Breast epithelium (tissue), 4 donors: ENCODE data around the gene ASTN2. TPM values are rescaled to one million over a fixed set of nuclear protein-coding genes. Genes with fewer than 3 reads are reported as not detected.
A peak's percentile ranks its signal among the peaks of the same experiment; 100 is the strongest.

Experiments
- DNase-seq, 2 donors: peaks; one replicate each; pipeline ENCODE4 v3.0.0-alpha.2; 2019; ENCODE audit warnings: low spot score in 2 of 2
- H3K27ac ChIP-seq, 2 donors: fragments of 200-600 bp; sonication (generic) in 1 of 2; one replicate each; pipeline ENCODE4 v1.5.1; 2016 to 2019; ENCODE audit warnings: mild to moderate bottlenecking in 1 of 2
- H3K27me3 ChIP-seq, 2 donors: fragments of 200-600 bp; sonication (generic) in 1 of 2; one replicate each; pipeline versions ENCODE4 v1.5.1 to v1.6.0; 2017 to 2019; ENCODE audit warnings: control low read depth in 1 of 2, mild to moderate bottlenecking in 1 of 2
- H3K36me3 ChIP-seq: fragments of 200-600 bp; one replicate; pipeline ENCODE4 v1.5.1; 2019
- H3K4me1 ChIP-seq, 2 donors: fragments of 200-600 bp; sonication (generic); one replicate each; pipeline ENCODE4 v1.5.1; 2016 to 2019; ENCODE audit warnings: control low read depth in 1 of 2
- H3K4me3 ChIP-seq, 3 donors: fragments of 200-600 bp; sonication (generic); 1 replicate in 2 of 3; 2 replicates in 1 of 3; pipeline ENCODE4 v1.5.1; 2016 to 2019; ENCODE audit warnings: mild to moderate bottlenecking in 3 of 3, moderate library complexity in 2 of 3
- H3K9me3 ChIP-seq, 2 donors: fragments of 200-600 bp; sonication (generic) in 1 of 2; one replicate each; pipeline ENCODE4 v1.5.1; 2016 to 2019; ENCODE audit warnings: control low read depth in 1 of 2
- POLR2A ChIP-seq: fragments of 450-650 bp; IDR thresholded peaks from one replicate; pipeline ENCODE4 v1.6.1; 2016; ENCODE audit warnings: antibody characterized with exemption, mild to moderate bottlenecking, moderate library complexity
- POLR2AphosphoS5 ChIP-seq, 3 donors: sonication (generic); formaldehyde crosslinking; IDR thresholded peaks; one replicate each; pipeline ENCODE4 v1.6.1; 2017; ENCODE audit warnings: antibody characterized with exemption in 3 of 3
- intact Hi-C: fragments of 100-400 bp; cut with DNase I; formaldehyde crosslinking; loops from one replicate; pipeline ENCODE4 v1.15.1; 2023; ENCODE audit warnings: low total_unique reads
- total RNA-seq, 3 donors: library from RNA; depleted of rRNA; stranded (reverse); fragments of >200 nt; gene quantifications; one replicate each; pipeline ENCODE4 v1.1.0, GENCODE V29; 2016
- TF ChIP-seq, protein P1 (sequence below), 3 donors: fragments of 450-650 bp; IDR thresholded peaks; one replicate each; pipeline ENCODE4 v1.5.1; 2016 to 2017; ENCODE audit warnings: antibody characterized with exemption in 3 of 3, mild to moderate bottlenecking in 3 of 3, moderate library complexity in 3 of 3

The ASTN2 gene
- total RNA-seq, 3 donors from 2014 or later, result 9.1 to 13.8 (median 9.8) TPM

DNA sequence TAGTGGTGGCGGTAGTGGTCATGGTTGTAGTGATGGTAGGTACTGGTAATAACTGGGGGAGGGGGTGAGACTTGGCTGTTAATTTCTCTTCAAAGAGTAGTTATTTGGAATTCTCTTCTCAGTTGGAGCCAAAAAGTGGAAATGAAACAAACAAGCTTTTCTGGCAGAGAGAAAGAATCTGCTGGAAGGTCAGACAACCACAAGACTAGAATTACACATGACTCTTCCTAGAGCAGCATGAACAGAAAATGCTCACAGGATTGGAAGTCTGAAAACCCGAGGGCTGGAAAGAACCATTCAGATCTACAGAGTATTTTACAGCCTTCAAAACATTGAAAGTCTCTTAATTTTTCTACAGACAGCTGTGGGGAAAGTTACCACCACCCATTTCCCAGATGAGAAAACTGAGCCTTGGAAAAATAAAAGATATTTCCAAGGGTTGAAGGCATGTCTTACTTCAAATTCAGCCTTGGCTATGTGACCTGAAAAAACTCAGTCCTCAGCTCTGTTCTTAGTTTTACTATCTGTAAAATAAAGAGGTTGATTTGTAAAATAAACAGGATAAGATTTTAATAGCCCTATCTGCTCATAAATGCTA lies 770.7 kb downstream of the ASTN2 start:
- H3K9me3 ChIP-seq, result no peaks in the 10 kb centered on the region
- intact Hi-C loops, result no loop called here
- H3K36me3 ChIP-seq, result no peaks in the 10 kb centered on the region
- no peaks in the 10 kb centered on the region for H3K27me3 ChIP-seq
- no peak overlapping the region for H3K4me3 ChIP-seq
- peak overlapping the region; percentile 26 to 52 for H3K27ac ChIP-seq
- no peak for DNase-seq
- H3K4me1 ChIP-seq, result peaks cover 0 to 4% of the 10 kb centered on the region in 2 donors
- TF ChIP-seq POLR2A, result no peak

GRCh38 chr9:116643691-116644090 lies 771.2 kb downstream of the ASTN2 start:
- no peak for DNase-seq
- H3K27ac ChIP-seq, result peak overlapping the region in 1 of 2 donors; percentile 52
- H3K36me3 ChIP-seq, result no peaks in the 10 kb centered on the region
- no peak overlapping the region for H3K4me3 ChIP-seq
- H3K27me3 ChIP-seq, result no peaks in the 10 kb centered on the region
- H3K4me1 ChIP-seq, result peaks cover 0 to 4% of the 10 kb centered on the region in 2 donors
- intact Hi-C loops, result no loop called here
- TF ChIP-seq, protein P1, sequence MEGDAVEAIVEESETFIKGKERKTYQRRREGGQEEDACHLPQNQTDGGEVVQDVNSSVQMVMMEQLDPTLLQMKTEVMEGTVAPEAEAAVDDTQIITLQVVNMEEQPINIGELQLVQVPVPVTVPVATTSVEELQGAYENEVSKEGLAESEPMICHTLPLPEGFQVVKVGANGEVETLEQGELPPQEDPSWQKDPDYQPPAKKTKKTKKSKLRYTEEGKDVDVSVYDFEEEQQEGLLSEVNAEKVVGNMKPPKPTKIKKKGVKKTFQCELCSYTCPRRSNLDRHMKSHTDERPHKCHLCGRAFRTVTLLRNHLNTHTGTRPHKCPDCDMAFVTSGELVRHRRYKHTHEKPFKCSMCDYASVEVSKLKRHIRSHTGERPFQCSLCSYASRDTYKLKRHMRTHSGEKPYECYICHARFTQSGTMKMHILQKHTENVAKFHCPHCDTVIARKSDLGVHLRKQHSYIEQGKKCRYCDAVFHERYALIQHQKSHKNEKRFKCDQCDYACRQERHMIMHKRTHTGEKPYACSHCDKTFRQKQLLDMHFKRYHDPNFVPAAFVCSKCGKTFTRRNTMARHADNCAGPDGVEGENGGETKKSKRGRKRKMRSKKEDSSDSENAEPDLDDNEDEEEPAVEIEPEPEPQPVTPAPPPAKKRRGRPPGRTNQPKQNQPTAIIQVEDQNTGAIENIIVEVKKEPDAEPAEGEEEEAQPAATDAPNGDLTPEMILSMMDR (IDR thresholded peaks at IDR 0.05), result no peak
- TF ChIP-seq POLR2AphosphoS5 (IDR thresholded peaks at IDR 0.05), result peak in 1 of 3 donors; percentile 13
- TF ChIP-seq POLR2A, result no peak
- no peaks in the 10 kb centered on the region for H3K9me3 ChIP-seq

- H3K36me3 ChIP-seq, result no peaks in the 10 kb centered on the region
- no peaks in the 10 kb centered on the region for H3K27me3 ChIP-seq
- no peak for DNase-seq
- intact Hi-C loops, result no loop called here
- no peaks in the 10 kb centered on the region for H3K9me3 ChIP-seq
- TF ChIP-seq, protein P1 (IDR thresholded peaks at IDR 0.05), result no peak
- TF ChIP-seq POLR2AphosphoS5 (IDR thresholded peaks at IDR 0.05), result no peak
- TF ChIP-seq POLR2A, result no peak
- no peaks in the 10 kb centered on the region for H3K4me1 ChIP-seq
- no peak overlapping the region for H3K4me3 ChIP-seq
- no peak overlapping the region for H3K27ac ChIP-seq
Measured at GRCh38 chr9:116641292-116642059, 773.4 kb downstream of the ASTN2 start.

GRCh38 chr9:116639251-116639741 lies 775.6 kb downstream of the ASTN2 start:
- H3K4me3 ChIP-seq, result no peak overlapping the region
- intact Hi-C loops, result no loop called here
- H3K9me3 ChIP-seq, result no peaks in the 10 kb centered on the region
- H3K4me1 ChIP-seq, result no peaks in the 10 kb centered on the region
- H3K36me3 ChIP-seq, result no peaks in the 10 kb centered on the region
- no peak for TF ChIP-seq POLR2AphosphoS5 (IDR thresholded peaks at IDR 0.05)
- no peak for TF ChIP-seq POLR2A
- TF ChIP-seq, protein P1 (IDR thresholded peaks at IDR 0.05), result no peak
- H3K27me3 ChIP-seq, result no peaks in the 10 kb centered on the region
- H3K27ac ChIP-seq, result no peak overlapping the region
- DNase-seq, result no peak

DNA sequence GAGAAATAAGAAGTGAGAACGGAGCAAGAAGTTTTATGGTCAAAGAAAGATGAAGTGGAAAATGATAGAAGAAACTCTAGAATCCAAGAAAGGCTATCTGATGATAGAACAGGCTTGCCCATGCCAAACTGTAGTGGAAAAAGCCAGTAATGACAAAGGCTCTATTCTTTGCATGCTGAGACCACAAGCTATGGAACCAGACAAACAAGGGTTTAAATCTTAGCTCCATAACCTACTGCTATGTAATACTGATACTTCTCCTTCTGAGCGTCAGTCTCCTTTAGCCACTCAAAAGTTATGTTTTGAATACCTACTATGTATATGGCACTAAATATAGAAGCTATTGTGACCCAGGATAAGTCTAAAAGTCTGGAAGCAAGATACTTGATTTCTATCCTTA lies 778.9 kb downstream of the ASTN2 start:
- Histone ChIP-seq H3K9me3 (no peaks in the 10 kb centered on the region), H3K4me3 (no peak overlapping the region), H3K27ac (no peak overlapping the region), H3K4me1 (no peaks in the 10 kb centered on the region), H3K27me3 (no peaks in the 10 kb centered on the region), H3K36me3 (no peaks in the 10 kb centered on the region)
- no peak for DNase-seq
- intact Hi-C loops, result loop anchor here (2.0 kb wide), 1 partner anchor 17 kb away; no protein-coding TSS in a partner anchor
- TF ChIP-seq POLR2AphosphoS5 (IDR thresholded peaks at IDR 0.05), result no peak
- TF ChIP-seq, protein P1 (IDR thresholded peaks at IDR 0.05), result no peak
- TF ChIP-seq POLR2A, result no peak
